GM12878 (cell line): ENCODE data around the gene UNC93B1. TPM values are rescaled to one million over a fixed set of nuclear protein-coding genes. Genes with fewer than 3 reads are reported as not detected.

Experiments
- ATAC-seq: fragments of 200-7000 bp; cut with Tn5 transposase; 3 replicates; pipeline ENCODE4 v1.9.1; 2020; ENCODE audit warnings: mild to moderate bottlenecking, moderate library complexity
- BruUV-seq: library from RNA; stranded (reverse); fragments of 400-500 nt; replicated peaks from 2 replicates; lab custom pipeline; 2021; lab: Mats Ljungman, UMichigan
- CTCF ChIA-PET: fragments of 300-600 bp; sonication (Branson Sonifier 250); formaldehyde crosslinking; extraction: SDS; loops from one replicate; lab custom pipeline; 2021; ENCODE audit warnings: inconsistent platforms; lab: Yijun Ruan, JAX
- POLR2A ChIA-PET: fragments of 350-600 bp; formaldehyde crosslinking; extraction: SDS; loops from one replicate; lab custom pipeline; 2021; ENCODE audit warnings: inconsistent platforms; lab: Charles Lee
- RAD21 ChIA-PET: fragments of 300-600 bp; sonication (Branson Sonifier 250); formaldehyde crosslinking; loops from one replicate; lab custom pipeline; 2023; ENCODE audit warnings: antibody characterized with exemption; ENCODE audit not compliant: unreplicated experiment; lab: Charles Lee
- SMC1A ChIA-PET: fragments of 300-600 bp; sonication (Branson Sonifier 250); formaldehyde crosslinking; loops from one replicate; lab custom pipeline; 2023; ENCODE audit not compliant: unreplicated experiment, uncharacterized antibody; lab: Charles Lee
- DNase-seq: peaks from one replicate; pipeline ENCODE4 v3.0.0-alpha.2; 2011; ENCODE audit warnings: low read depth, low spot score
- FAIRE-seq: peaks from 3 replicates; lab custom pipeline; 2011; peaks lifted over from hg19 to GRCh38; lab: Jason Lieb, UNC
- H2AFZ ChIP-seq: 2 replicates; pipeline ENCODE4 v1.6.0; 2011; ENCODE audit warnings: low read depth, low read length, control low read depth; ENCODE audit not compliant: control insufficient read depth
- H3K27ac ChIP-seq: 2 replicates; pipeline ENCODE4 v1.5.1; 2011; ENCODE audit warnings: control low read depth; ENCODE audit not compliant: control insufficient read depth, insufficient read depth
- H3K27me3 ChIP-seq, 2 experiments: replicated peaks in 1 of 2; 2 replicates each; pipeline versions ENCODE4 v1.6.0 to v1.6.1; 2011; ENCODE audit warnings: low read length in 1 of 2; ENCODE audit not compliant: control insufficient read depth in 2 of 2, insufficient read depth in 2 of 2
- H3K36me3 ChIP-seq, 2 experiments: 2 replicates each; pipeline ENCODE4 v1.5.1; 2011; ENCODE audit warnings: low read length in 1 of 2; ENCODE audit not compliant: control insufficient read depth in 2 of 2, insufficient read depth in 2 of 2
- H3K4me1 ChIP-seq: 2 replicates; pipeline ENCODE4 v1.6.1; 2011; ENCODE audit warnings: mild to moderate bottlenecking, low read length, moderate library complexity, mixed read lengths; ENCODE audit not compliant: control insufficient read depth, insufficient read depth
- H3K4me2 ChIP-seq: 2 replicates; pipeline ENCODE4 v1.6.0; 2011; ENCODE audit warnings: control low read depth; ENCODE audit not compliant: control insufficient read depth, insufficient read depth
- H3K4me3 ChIP-seq: fragments of 200-600 bp; sonication (generic); 2 replicates; pipeline ENCODE4 v1.5.1; 2016
- H3K79me2 ChIP-seq: 2 replicates; pipeline ENCODE4 v1.6.0; 2011; ENCODE audit warnings: low read length; ENCODE audit not compliant: control insufficient read depth, insufficient read depth
- H3K9ac ChIP-seq: 2 replicates; pipeline ENCODE4 v1.8.0; 2011; ENCODE audit warnings: low read length, control low read depth, mixed read lengths; ENCODE audit not compliant: control insufficient read depth, insufficient read depth
- H3K9me3 ChIP-seq: replicated peaks from 3 replicates; pipeline ENCODE4 v1.5.1; 2011; ENCODE audit warnings: mild to moderate bottlenecking, low read length; ENCODE audit not compliant: control insufficient read depth, insufficient read depth
- H4K20me1 ChIP-seq: 2 replicates; pipeline ENCODE4 v1.6.0; 2011; ENCODE audit not compliant: control insufficient read depth, insufficient read depth
- GATAD2B ChIP-seq: fragments of 450-650 bp; conservative IDR thresholded peaks from 2 replicates; pipeline ENCODE4 v1.6.1; 2017; ENCODE audit warnings: low read depth, mild to moderate bottlenecking, moderate library complexity
- HDAC6 ChIP-seq: fragments of 200-600 bp; sonication (generic); IDR thresholded peaks from one replicate; pipeline ENCODE4 v1.8.0; 2017; ENCODE audit warnings: antibody characterized with exemption; ENCODE audit not compliant: unreplicated experiment
- RELB ChIP-seq: fragments of 450-650 bp; IDR thresholded peaks from 2 replicates; pipeline ENCODE4 v1.6.1; 2017; ENCODE audit warnings: low read depth, mild to moderate bottlenecking, moderate library complexity
- ZBTB40 ChIP-seq: fragments of 450-650 bp; IDR thresholded peaks from 2 replicates; pipeline ENCODE4 v1.6.1; 2016; ENCODE audit warnings: mild to moderate bottlenecking, moderate library complexity, borderline replicate concordance
- WGBS: methylation state at CpG from one replicate; pipeline ENCODE4 v1.1.6; 2016; ENCODE audit warnings: low lambda C conversion rate; ENCODE audit not compliant: insufficient replicate concordance, insufficient coverage; ENCODE audit errors: missing lambda C conversion rate; 5-methylcytosine and 5-hydroxymethylcytosine counted together
- in situ Hi-C: fragments of 300-500 bp; cut with MboI; formaldehyde crosslinking; loops from 9 replicates; pipeline ENCODE4 v1.14.3; 2018; ENCODE audit warnings: mixed read lengths
- intact Hi-C: fragments of 100-400 bp; cut with micrococcal nuclease; formaldehyde crosslinking; loops from one replicate; pipeline ENCODE4 v1.14.2; 2022; ENCODE audit not compliant: unreplicated experiment
- polyA plus RNA-seq, 11 experiments: library from polyadenylated mRNA; depleted of rRNA in 4 of 11; unstranded in 6 of 11; stranded (reverse) in 5 of 11; fragments of >200 nt; fragmentation: Nextera tagmentation in 4 of 11; fragmentation: Illumina TruSeq in 1 of 11; extraction: Ambion mirVana in 4 of 11; extraction: Trizol in 1 of 11; gene quantifications; 1 replicate in 1 of 11; 2 replicates in 10 of 11; pipeline versions ENCODE4 v1.2.1 to v1.2.3, GENCODE V29; 2011 to 2016; ENCODE audit warnings: inconsistent platforms in 2 of 11, missing spikeins in 2 of 11, low read depth in 1 of 11
- total RNA-seq, 4 experiments: library from RNA; depleted of rRNA in 3 of 4; stranded (reverse); fragments of >200 nt in 3 of 4; fragmentation: Illumina TruSeq in 1 of 4; extraction: Trizol in 1 of 4; gene quantifications; 2 replicates each; pipeline versions ENCODE4 v1.2.1 to v1.2.3, GENCODE V29; 2013 to 2021
- TF ChIP-seq, protein P1 (sequence below): fragments of 150-350 bp; IDR thresholded peaks from 2 replicates; pipeline ENCODE4 v1.6.1; 2016; ENCODE audit warnings: low read depth, low read length
- TF ChIP-seq, protein P2 (sequence below): IDR thresholded peaks from 2 replicates; pipeline ENCODE4 v1.6.1; 2011; ENCODE audit warnings: borderline replicate concordance, low read depth, mild to moderate bottlenecking, moderate library complexity, mixed read lengths, low read length; ENCODE audit not compliant: insufficient read depth; ENCODE audit errors: extremely low read length

The UNC93B1 gene
- total and polyA plus RNA-seq, 10 of the 15 experiments (the other 5 are each of a cell fraction or from before 2014, with no cell fraction given): 1.3 to 79.7 (median 36.3) TPM

DNA sequence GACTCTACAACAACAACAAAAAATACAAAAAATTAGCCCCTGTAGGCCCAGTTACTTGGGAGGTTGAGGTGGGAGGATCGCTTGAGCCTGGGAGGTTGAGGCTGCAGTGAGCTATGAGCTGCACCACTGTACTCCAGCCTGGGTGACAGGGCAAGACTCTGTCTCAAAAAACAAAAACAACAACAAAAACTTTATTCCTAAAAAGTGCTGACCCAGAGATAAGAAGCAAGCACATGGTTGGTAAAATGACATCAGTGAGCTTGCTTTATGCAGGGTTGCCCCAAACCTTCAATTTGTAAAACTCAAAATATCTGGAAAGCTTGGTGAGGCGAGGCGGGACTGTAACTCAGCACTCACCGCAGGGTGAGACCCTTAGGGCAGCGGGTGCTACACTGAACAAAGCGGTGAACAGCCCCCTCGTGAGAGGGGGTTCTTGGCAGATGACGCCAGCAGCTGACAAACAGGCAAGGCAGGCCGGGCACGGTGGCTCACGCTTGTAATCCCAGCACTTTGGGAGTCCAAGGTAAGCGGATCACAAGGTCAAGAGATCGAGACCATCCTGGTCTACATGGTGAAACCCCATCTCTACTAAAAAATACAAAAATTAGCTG lies 31.5 kb upstream of the UNC93B1 start:
- in situ Hi-C loops: no loop called here
- FAIRE-seq (no peak), DNase-seq (no peak), ATAC-seq (no peak)
- peaks cover 3 to 15% of the 10 kb centered on the region in 2 experiments; a peak in 3 of 4 replicates for H3K36me3 ChIP-seq
- peaks cover 16% of the 10 kb centered on the region for H3K4me1 ChIP-seq
- H3K27me3 ChIP-seq: no peaks in the 10 kb centered on the region
- peaks cover 37% of the 10 kb centered on the region for H3K79me2 ChIP-seq
- ChIA-PET CTCF (no interaction called here), RAD21 (no interaction called here), POLR2A (no interaction called here), SMC1A (no interaction called here)
- H3K4me2 ChIP-seq: no peak overlapping the region
- TF ChIP-seq, protein P1, sequence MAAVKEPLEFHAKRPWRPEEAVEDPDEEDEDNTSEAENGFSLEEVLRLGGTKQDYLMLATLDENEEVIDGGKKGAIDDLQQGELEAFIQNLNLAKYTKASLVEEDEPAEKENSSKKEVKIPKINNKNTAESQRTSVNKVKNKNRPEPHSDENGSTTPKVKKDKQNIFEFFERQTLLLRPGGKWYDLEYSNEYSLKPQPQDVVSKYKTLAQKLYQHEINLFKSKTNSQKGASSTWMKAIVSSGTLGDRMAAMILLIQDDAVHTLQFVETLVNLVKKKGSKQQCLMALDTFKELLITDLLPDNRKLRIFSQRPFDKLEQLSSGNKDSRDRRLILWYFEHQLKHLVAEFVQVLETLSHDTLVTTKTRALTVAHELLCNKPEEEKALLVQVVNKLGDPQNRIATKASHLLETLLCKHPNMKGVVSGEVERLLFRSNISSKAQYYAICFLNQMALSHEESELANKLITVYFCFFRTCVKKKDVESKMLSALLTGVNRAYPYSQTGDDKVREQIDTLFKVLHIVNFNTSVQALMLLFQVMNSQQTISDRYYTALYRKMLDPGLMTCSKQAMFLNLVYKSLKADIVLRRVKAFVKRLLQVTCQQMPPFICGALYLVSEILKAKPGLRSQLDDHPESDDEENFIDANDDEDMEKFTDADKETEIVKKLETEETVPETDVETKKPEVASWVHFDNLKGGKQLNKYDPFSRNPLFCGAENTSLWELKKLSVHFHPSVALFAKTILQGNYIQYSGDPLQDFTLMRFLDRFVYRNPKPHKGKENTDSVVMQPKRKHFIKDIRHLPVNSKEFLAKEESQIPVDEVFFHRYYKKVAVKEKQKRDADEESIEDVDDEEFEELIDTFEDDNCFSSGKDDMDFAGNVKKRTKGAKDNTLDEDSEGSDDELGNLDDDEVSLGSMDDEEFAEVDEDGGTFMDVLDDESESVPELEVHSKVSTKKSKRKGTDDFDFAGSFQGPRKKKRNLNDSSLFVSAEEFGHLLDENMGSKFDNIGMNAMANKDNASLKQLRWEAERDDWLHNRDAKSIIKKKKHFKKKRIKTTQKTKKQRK: no peak
- peak; percentile 57; the same call in 1 of the 2 replicates for TF ChIP-seq ZBTB40
- TF ChIP-seq RELB: no peak
- TF ChIP-seq GATAD2B: no peak
- no peak for TF ChIP-seq HDAC6
- TF ChIP-seq, protein P2, sequence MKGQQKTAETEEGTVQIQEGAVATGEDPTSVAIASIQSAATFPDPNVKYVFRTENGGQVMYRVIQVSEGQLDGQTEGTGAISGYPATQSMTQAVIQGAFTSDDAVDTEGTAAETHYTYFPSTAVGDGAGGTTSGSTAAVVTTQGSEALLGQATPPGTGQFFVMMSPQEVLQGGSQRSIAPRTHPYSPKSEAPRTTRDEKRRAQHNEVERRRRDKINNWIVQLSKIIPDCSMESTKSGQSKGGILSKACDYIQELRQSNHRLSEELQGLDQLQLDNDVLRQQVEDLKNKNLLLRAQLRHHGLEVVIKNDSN: no peak
- no peak overlapping the region for H3K9ac ChIP-seq
- H3K4me3 ChIP-seq: no peak overlapping the region
- intact Hi-C loops: loop anchor here (5.0 kb wide), 1 partner anchor 33 kb away; the partner anchor contains the start of gene UNC93B1
- H4K20me1 ChIP-seq: no peaks in the 10 kb centered on the region
- H3K9me3 ChIP-seq: no peaks in the 10 kb centered on the region
- BruUV-seq: no TSS peak
- WGBS: 94% methylated on average over 13 of the region's 13 CpGs
- no peak overlapping the region for H2AFZ ChIP-seq
- H3K27ac ChIP-seq: no peak overlapping the region
